Stomach (tissue), 9 donors: ENCODE measurements around the gene FERMT1. TPM values are rescaled to one million over a fixed set of nuclear protein-coding genes. Genes with fewer than 3 reads are reported as not detected.

Source experiments
- DNase-seq, 2 donors: peaks; one replicate each; pipeline versions ENCODE4 v3.0.0 to v3.0.0-alpha.2; 2013 to 2019
- H3K27ac ChIP-seq, 5 donors: fragments of 200-600 bp in 4 of 5; sonication (generic) in 4 of 5; one replicate each; pipeline ENCODE4 v1.5.1; 2013 to 2019; ENCODE audit warnings: mild to moderate bottlenecking in 1 of 5, moderate library complexity in 1 of 5
- H3K27me3 ChIP-seq, 3 donors: fragments of 200-600 bp; sonication (generic); one replicate each; pipeline ENCODE4 v1.5.1; 2017 to 2019; ENCODE audit warnings: mixed run types in 1 of 3
- H3K36me3 ChIP-seq, 4 donors: fragments of 200-600 bp; sonication (generic); 1 replicate in 3 of 4; 2 replicates in 1 of 4; pipeline ENCODE4 v1.5.1; 2016 to 2019
- H3K4me1 ChIP-seq, 4 donors: fragments of 200-600 bp; sonication (generic); one replicate each; pipeline ENCODE4 v1.5.1; 2016 to 2019
- H3K4me3 ChIP-seq, 4 donors: fragments of 200-600 bp; sonication (generic) in 3 of 4; one replicate each; pipeline ENCODE4 v1.5.1; 2016 to 2019; ENCODE audit warnings: mild to moderate bottlenecking in 1 of 4
- H3K9me3 ChIP-seq, 4 donors: fragments of 200-600 bp; sonication (generic); one replicate each; pipeline ENCODE4 v1.5.1; 2016 to 2019
- EP300 ChIP-seq: sonication (generic); formaldehyde crosslinking; IDR thresholded peaks from one replicate; pipeline ENCODE4 v1.6.1; 2017; ENCODE audit warnings: antibody characterized with exemption
- POLR2A ChIP-seq, 4 donors: fragments of 450-650 bp; IDR thresholded peaks; one replicate each; pipeline ENCODE4 v1.6.1; 2016; ENCODE audit warnings: antibody characterized with exemption in 4 of 4, control low read depth in 2 of 4, mild to moderate bottlenecking in 1 of 4, moderate library complexity in 1 of 4
- POLR2AphosphoS5 ChIP-seq, 3 donors: sonication (generic); formaldehyde crosslinking; IDR thresholded peaks; one replicate each; pipeline ENCODE4 v1.6.1; 2016; ENCODE audit warnings: antibody characterized with exemption in 3 of 3
- WGBS, 5 donors: extraction: QIAGEN DNeasy Blood & Tissue Kit in 3 of 5; methylation state at CpG; one replicate each; pipeline versions ENCODE4 v1.1.5 to v1.1.7; 2013 to 2018; 5-methylcytosine and 5-hydroxymethylcytosine counted together
- intact Hi-C: fragments of 100-400 bp; cut with DNase I; formaldehyde crosslinking; loops from one replicate; pipeline ENCODE4 v1.15.1; 2023; ENCODE audit warnings: low total_unique reads
- polyA plus RNA-seq, 3 donors: library from polyadenylated mRNA; stranded (reverse); fragments of 200-250 nt; gene quantifications; one replicate each; pipeline ENCODE4 v1.2.3, GENCODE V29; 2013
- total RNA-seq, 5 donors: library from RNA; depleted of rRNA; stranded (reverse); fragments of >200 nt; gene quantifications; one replicate each; pipeline versions ENCODE4 v1.1.0 to v1.2.3, GENCODE V29; 2014 to 2016
- TF ChIP-seq, protein P1 (sequence below), 7 experiments: fragments of 450-650 bp in 4 of 7; fragments of 200-600 bp in 3 of 7; sonication (generic) in 3 of 7; IDR thresholded peaks; one replicate each; pipeline ENCODE4 v1.5.1; 2016 to 2019; ENCODE audit warnings: antibody characterized with exemption in 7 of 7, control low read depth in 2 of 7, mild to moderate bottlenecking in 1 of 7
- donor health status: healthy with polysubstance abuse.
- donor health status: Bipolar disorder and iron deficiency.
- donor health status: healthy.

The FERMT1 gene
- total and polyA plus RNA-seq, 8 donors: 0.45 to 14.5 (median 7.9) TPM

DNA sequence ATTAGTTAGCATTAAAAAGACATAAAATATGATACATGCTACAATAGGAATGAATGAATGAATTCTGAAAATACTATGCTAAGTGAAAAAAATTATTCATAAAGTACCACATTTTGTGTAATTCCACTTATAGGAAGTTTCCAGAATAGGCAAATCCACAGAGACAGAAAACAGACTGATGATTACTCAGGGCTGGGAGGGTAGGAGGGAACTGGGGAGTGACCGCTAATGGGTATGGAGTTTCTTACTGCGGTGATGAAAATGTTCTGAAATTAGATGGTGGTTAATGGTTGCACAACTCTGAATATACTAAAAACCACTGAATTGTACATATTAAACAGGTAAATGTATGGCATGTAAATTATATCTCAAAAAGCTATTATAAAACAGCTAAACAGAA lies 22.6 kb downstream of the FERMT1 start:
- H3K27ac ChIP-seq: no peak overlapping the region
- no peak for DNase-seq
- no peaks in the 10 kb centered on the region for H3K9me3 ChIP-seq
- H3K27me3 ChIP-seq: no peaks in the 10 kb centered on the region
- no peak for TF ChIP-seq POLR2A (IDR thresholded peaks at IDR 0.05)
- no peaks in the 10 kb centered on the region for H3K4me1 ChIP-seq
- peaks cover 0 to 11% (median 8%) of the 10 kb centered on the region in 4 donors for H3K36me3 ChIP-seq
- H3K4me3 ChIP-seq: no peak overlapping the region
- 68 to 96% (median 92%) methylated on average over 2 of the region's 2 CpGs for WGBS, 5 donors
- intact Hi-C loops: no loop called here

DNA sequence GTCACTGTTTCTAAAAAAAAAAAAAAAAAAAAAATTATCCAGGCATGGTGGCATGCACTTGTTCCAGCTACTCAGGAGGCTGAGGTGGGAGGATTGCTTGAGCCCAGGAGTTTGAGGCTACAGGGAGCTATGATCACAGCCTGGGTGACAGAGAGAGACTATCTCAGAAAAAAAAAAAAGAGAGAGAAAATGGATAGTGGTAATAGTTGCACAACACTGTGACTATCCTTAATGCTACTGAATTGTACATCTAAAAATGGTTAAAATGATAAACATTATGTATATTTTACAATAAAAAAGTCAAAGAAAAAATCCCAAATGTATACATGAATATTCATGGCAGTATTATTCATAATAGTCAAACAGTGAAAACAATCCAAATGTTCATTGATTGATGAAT lies 23.0 kb downstream of the FERMT1 start:
- TF ChIP-seq POLR2AphosphoS5 (IDR thresholded peaks at IDR 0.05): no peak
- no peak for TF ChIP-seq EP300
- TF ChIP-seq, protein P1, sequence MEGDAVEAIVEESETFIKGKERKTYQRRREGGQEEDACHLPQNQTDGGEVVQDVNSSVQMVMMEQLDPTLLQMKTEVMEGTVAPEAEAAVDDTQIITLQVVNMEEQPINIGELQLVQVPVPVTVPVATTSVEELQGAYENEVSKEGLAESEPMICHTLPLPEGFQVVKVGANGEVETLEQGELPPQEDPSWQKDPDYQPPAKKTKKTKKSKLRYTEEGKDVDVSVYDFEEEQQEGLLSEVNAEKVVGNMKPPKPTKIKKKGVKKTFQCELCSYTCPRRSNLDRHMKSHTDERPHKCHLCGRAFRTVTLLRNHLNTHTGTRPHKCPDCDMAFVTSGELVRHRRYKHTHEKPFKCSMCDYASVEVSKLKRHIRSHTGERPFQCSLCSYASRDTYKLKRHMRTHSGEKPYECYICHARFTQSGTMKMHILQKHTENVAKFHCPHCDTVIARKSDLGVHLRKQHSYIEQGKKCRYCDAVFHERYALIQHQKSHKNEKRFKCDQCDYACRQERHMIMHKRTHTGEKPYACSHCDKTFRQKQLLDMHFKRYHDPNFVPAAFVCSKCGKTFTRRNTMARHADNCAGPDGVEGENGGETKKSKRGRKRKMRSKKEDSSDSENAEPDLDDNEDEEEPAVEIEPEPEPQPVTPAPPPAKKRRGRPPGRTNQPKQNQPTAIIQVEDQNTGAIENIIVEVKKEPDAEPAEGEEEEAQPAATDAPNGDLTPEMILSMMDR (IDR thresholded peaks at IDR 0.05): no peak
- TF ChIP-seq POLR2A (IDR thresholded peaks at IDR 0.05): no peak
- no peak overlapping the region for H3K4me3 ChIP-seq

GRCh38 chr20:6095409-6095808 lies 27.4 kb downstream of the FERMT1 start:
- TF ChIP-seq POLR2A (IDR thresholded peaks at IDR 0.05) (no peak), POLR2AphosphoS5 (IDR thresholded peaks at IDR 0.05) (no peak), EP300 (no peak)
- TF ChIP-seq, protein P1 (IDR thresholded peaks at IDR 0.05): no peak
- Histone ChIP-seq H3K9me3 (no peaks in the 10 kb centered on the region), H3K27ac (peak overlapping the region in 1 of 5 donors; percentile 70), H3K4me1 (peaks cover 0 to 17% (median 5%) of the 10 kb centered on the region in 4 donors), H3K36me3 (peaks cover 0 to 2% (median 0%) of the 10 kb centered on the region in 4 donors), H3K27me3 (no peaks in the 10 kb centered on the region), H3K4me3 (no peak overlapping the region)
- WGBS, 5 donors: 29 to 56% (median 46%) methylated on average over 5 of the region's 5 CpGs
- intact Hi-C loops: no loop called here
- DNase-seq: peak in 1 of 2 donors; percentile 21

More for the DNA sequence above, 23.0 kb downstream of the FERMT1 start:
- Histone ChIP-seq H3K9me3 (no peaks in the 10 kb centered on the region), H3K4me1 (peaks cover 0 to 3% (median 0%) of the 10 kb centered on the region in 4 donors), H3K27ac (no peak overlapping the region), H3K27me3 (no peaks in the 10 kb centered on the region), H3K36me3 (peaks cover 0 to 7% (median 3%) of the 10 kb centered on the region in 4 donors)
- DNase-seq: no peak
- intact Hi-C loops: no loop called here

GRCh38 chr20:6094565-6094964 lies 28.3 kb downstream of the FERMT1 start:
- Histone ChIP-seq H3K4me3 (no peak overlapping the region), H3K27ac (peak overlapping the region in 3 of 5 donors; percentile 28 to 70 (median 38)), H3K27me3 (no peaks in the 10 kb centered on the region), H3K4me1 (peaks cover 0 to 17% (median 5%) of the 10 kb centered on the region in 4 donors), H3K9me3 (no peaks in the 10 kb centered on the region), H3K36me3 (peaks cover 0 to 3% (median 1%) of the 10 kb centered on the region in 4 donors)
- intact Hi-C loops: no loop called here
- DNase-seq: no peak
- TF ChIP-seq POLR2A (IDR thresholded peaks at IDR 0.05) (no peak), POLR2AphosphoS5 (IDR thresholded peaks at IDR 0.05) (no peak), EP300 (no peak)
- TF ChIP-seq, protein P1 (IDR thresholded peaks at IDR 0.05): no peak
- WGBS, 5 donors: 56 to 70% (median 64%) methylated on average over 4 of the region's 4 CpGs

DNA sequence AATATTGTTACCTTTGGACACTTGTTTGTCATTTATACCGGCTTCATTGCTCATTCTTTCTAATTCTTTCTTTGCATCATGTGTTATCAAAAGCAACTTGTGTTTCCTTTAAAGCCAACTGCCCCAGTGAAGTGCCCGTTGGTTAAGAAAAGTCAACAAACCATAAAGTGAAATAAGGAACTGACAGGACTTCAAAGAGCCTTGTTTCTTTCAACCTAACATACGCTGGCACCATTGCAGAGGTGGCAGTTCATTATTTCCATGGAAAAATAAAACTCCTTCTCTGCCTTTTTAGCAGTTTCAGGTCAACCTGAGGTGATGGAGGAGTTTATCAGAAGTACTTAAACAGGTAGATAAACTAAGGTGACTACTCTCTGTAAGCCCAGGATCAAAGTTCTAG lies 28.8 kb downstream of the FERMT1 start:
- Histone ChIP-seq H3K27ac (peak overlapping the region in 2 of 5 donors; percentile 38 to 70), H3K9me3 (no peaks in the 10 kb centered on the region), H3K36me3 (peaks cover 0 to 8% (median 5%) of the 10 kb centered on the region in 4 donors), H3K4me1 (peaks cover 0 to 17% (median 5%) of the 10 kb centered on the region in 4 donors), H3K4me3 (no peak overlapping the region), H3K27me3 (no peaks in the 10 kb centered on the region)
- 18 to 44% (median 33%) methylated on average over 3 of the region's 3 CpGs for WGBS, 5 donors
- TF ChIP-seq EP300 (no peak), POLR2AphosphoS5 (IDR thresholded peaks at IDR 0.05) (no peak), POLR2A (IDR thresholded peaks at IDR 0.05) (no peak)
- TF ChIP-seq, protein P1 (IDR thresholded peaks at IDR 0.05): no peak
- DNase-seq: peak in 1 of 2 donors; percentile 50
- intact Hi-C loops: no loop called here
